Aorta (tissue), 5 donors: Measurements from ENCODE around the gene FGFR3. TPM values are rescaled to one million over a fixed set of nuclear protein-coding genes. Genes with fewer than 3 reads are reported as not detected.
"Not testable (repeated sequence)": the region's sequence is repeated elsewhere in the genome, so short reads cannot be mapped to it uniquely, and the experiment has no call there.

ENCODE experiments used
- ATAC-seq: fragments of 200-7000 bp; cut with Tn5 transposase; one replicate; pipeline ENCODE4 v1.9.1; 2022; ENCODE audit warnings: moderate library complexity; ENCODE audit not compliant: low FRiP score
- DNase-seq, 2 donors: peaks; one replicate each; pipeline ENCODE4 v3.0.0-alpha.2; 2020
- H3K27ac ChIP-seq, 2 donors: one replicate each; pipeline ENCODE4 v1.5.1; 2013; ENCODE audit warnings: low read length in 2 of 2, mild to moderate bottlenecking in 2 of 2, moderate library complexity in 2 of 2, control low read depth in 1 of 2, inconsistent platforms in 1 of 2, low read depth in 1 of 2
- H3K27me3 ChIP-seq, 2 donors: one replicate each; pipeline ENCODE4 v1.6.1; 2013; ENCODE audit warnings: control low read depth in 1 of 2, low read length in 1 of 2, mild to moderate bottlenecking in 1 of 2, moderate library complexity in 1 of 2; ENCODE audit not compliant: insufficient read depth in 2 of 2, control insufficient read depth in 1 of 2
- H3K36me3 ChIP-seq, 2 donors: one replicate each; pipeline ENCODE4 v1.6.1; 2013; ENCODE audit warnings: control low read depth in 1 of 2, low read length in 1 of 2, mild to moderate bottlenecking in 1 of 2; ENCODE audit not compliant: insufficient read depth in 2 of 2, control insufficient read depth in 1 of 2
- H3K4me1 ChIP-seq, 2 donors: one replicate each; pipeline ENCODE4 v1.6.1; 2013; ENCODE audit warnings: low read length in 2 of 2, control low read depth in 1 of 2, mild to moderate bottlenecking in 1 of 2, moderate library complexity in 1 of 2; ENCODE audit not compliant: insufficient read depth in 2 of 2, control insufficient read depth in 1 of 2
- H3K4me3 ChIP-seq, 2 donors: one replicate each; pipeline ENCODE4 v1.5.1; 2013; ENCODE audit warnings: low read length in 2 of 2, control low read depth in 1 of 2, mild to moderate bottlenecking in 1 of 2
- H3K9me3 ChIP-seq: one replicate; pipeline ENCODE4 v1.6.1; 2013; ENCODE audit warnings: mild to moderate bottlenecking, low read length; ENCODE audit not compliant: control insufficient read depth
- WGBS, 2 donors: extraction: QIAGEN DNeasy Blood & Tissue Kit; methylation state at CpG; one replicate each; pipeline ENCODE4 v1.1.7; 2013; 5-methylcytosine and 5-hydroxymethylcytosine counted together
- intact Hi-C, 2 donors: fragments of 100-400 bp; cut with DNase I; formaldehyde crosslinking; loops; one replicate each; pipeline versions ENCODE4 v1.14.2 to v1.15.0; 2022
- polyA plus RNA-seq, 2 donors: library from polyadenylated mRNA; stranded (reverse); fragments of 200-250 nt; gene quantifications; one replicate each; pipeline ENCODE4 v1.2.3, GENCODE V29; 2013
- total RNA-seq, 2 donors: library from RNA; stranded (reverse); fragmentation: NEBNext Ultra II Directional; extraction: Animal tissue kit (Norgen Biotek cat#: 25700); gene quantifications; one replicate each; pipeline ENCODE4 v1.2.1, GENCODE V29; 2021
- donor health status: healthy with polysubstance abuse.
- donor health status: Bipolar disorder and iron deficiency.
- donor health status: DM: no; HTN: no; CAD: no.
- donor health status: DM: no; HTN: no; CAD: no.
- donor health status: DM: yes; HTN: yes; CAD: no.

FGFR3 gene
- total and polyA plus RNA-seq, 4 donors = 1.0 to 4.0 (median 1.8) TPM

DNA sequence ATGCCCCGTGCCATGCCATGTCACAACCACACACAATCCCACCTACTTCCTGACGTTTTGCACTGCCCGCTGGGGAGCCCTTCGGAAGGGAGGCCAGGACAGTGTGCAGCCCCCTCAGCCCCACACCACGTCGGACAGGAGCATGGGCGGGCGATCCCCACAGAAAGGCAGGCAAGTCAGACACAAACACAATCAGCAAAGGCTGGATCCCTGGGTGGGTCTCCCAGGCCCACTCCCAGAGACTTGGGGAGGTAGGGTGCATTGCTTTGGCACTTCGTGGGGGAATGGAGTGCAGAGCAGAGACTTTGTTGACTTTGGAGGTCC, 48.8 kb downstream of the FGFR3 start:
- ATAC-seq = no peak

DNA sequence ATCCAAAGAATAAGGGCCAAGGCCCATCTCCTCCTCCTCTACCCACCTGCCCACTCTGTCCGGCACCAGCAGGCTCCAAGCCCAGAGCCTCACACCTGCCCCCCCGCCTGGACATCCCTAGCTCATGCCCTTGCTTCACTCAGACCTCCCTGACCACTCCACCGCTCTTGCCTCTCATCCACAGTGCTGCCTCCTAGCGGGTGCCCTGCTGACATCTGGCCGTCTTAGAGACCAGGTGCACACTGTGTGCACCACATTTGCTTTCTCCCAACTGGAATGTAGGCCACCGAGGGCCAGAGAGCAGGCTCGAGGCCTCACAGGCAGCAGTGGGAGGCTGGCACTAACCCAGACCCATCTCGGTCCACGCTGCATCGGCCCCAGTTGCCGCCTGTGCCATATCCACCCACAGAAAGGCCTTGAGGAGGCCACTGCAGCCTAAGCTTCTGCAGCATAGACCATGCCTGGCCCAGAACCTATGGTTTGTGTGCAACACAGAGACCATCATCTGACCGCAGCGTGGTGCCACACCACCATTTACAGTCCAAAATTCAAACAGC, 49.3 kb downstream of the FGFR3 start:
- no peak overlapping the region for H3K27ac ChIP-seq
- 83 to 84% methylated on average over 13 of the region's 13 CpGs for WGBS, 2 donors
- DNase-seq (no peak), ATAC-seq (no peak)
- H3K4me1 ChIP-seq = no peaks in the 10 kb centered on the region
- peaks cover 0 to 7% of the 10 kb centered on the region in 2 donors for H3K36me3 ChIP-seq
- intact Hi-C loops = no loop called here
- no peaks in the 10 kb centered on the region for H3K27me3 ChIP-seq
- H3K4me3 ChIP-seq = no peak overlapping the region
- H3K9me3 ChIP-seq = no peaks in the 10 kb centered on the region

More for the DNA sequence above, 48.8 kb downstream of the FGFR3 start:
- WGBS, 2 donors = 62 to 74% methylated on average over 9 of the region's 9 CpGs
- Histone ChIP-seq H3K27ac (no peak overlapping the region), H3K4me3 (no peak overlapping the region), H3K36me3 (peaks cover 0 to 7% of the 10 kb centered on the region in 2 donors), H3K4me1 (no peaks in the 10 kb centered on the region), H3K27me3 (no peaks in the 10 kb centered on the region), H3K9me3 (no peaks in the 10 kb centered on the region)
- intact Hi-C loops = no loop called here
- no peak for DNase-seq

- H3K36me3 ChIP-seq = peaks cover 0 to 7% of the 10 kb centered on the region in 2 donors
- H3K4me3 ChIP-seq = no peak overlapping the region
- H3K9me3 ChIP-seq = no peaks in the 10 kb centered on the region
- ATAC-seq = no peak
- H3K27ac ChIP-seq = no peak overlapping the region
- H3K27me3 ChIP-seq = no peaks in the 10 kb centered on the region
- no peaks in the 10 kb centered on the region for H3K4me1 ChIP-seq
- 78 to 80% methylated on average over 17 of the region's 17 CpGs for WGBS, 2 donors
- intact Hi-C loops = no loop called here
- DNase-seq = no peak
Observed at GRCh38 chr4:1842993-1843448, 49.9 kb downstream of the FGFR3 start.

GRCh38 chr4:1843852-1844251, 50.8 kb downstream of the FGFR3 start:
- H3K9me3 ChIP-seq = no peaks in the 10 kb centered on the region
- intact Hi-C loops = no loop called here
- H3K4me3 ChIP-seq = no peak overlapping the region
- WGBS, 2 donors = 51 to 53% methylated on average over 10 of the region's 10 CpGs
- H3K4me1 ChIP-seq = no peaks in the 10 kb centered on the region
- no peaks in the 10 kb centered on the region for H3K27me3 ChIP-seq
- no peak for ATAC-seq
- DNase-seq = no peak
- peaks cover 0 to 7% of the 10 kb centered on the region in 2 donors for H3K36me3 ChIP-seq
- no peak overlapping the region for H3K27ac ChIP-seq

GRCh38 chr4:1844618-1845017, 51.5 kb downstream of the FGFR3 start:
- H3K9me3 ChIP-seq, intact Hi-C loops, H3K27me3 ChIP-seq, H3K36me3 ChIP-seq, DNase-seq, H3K27ac ChIP-seq, ATAC-seq, H3K4me3 ChIP-seq, H3K4me1 ChIP-seq: not testable (repeated sequence)
- WGBS, 2 donors = 93% methylated on average over 8 to 10 of the region's 10 CpGs

DNA sequence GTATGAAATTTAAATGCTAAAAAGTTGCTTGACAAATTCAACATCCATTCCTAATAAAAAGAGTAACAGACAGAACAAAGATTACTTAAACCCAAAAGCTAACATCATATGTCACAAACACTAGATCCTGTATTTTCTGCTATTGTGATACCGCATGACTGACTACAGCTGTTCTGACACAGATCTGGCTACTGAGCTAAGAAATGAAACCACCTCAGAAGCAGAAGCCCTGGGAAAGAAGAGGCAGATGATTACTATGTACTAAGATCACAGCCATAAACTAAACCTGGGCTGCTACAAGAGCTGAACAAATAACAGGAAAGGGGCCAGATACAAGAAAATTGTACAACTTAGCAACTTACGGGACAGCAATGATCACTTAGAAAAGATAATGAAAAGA, 53.5 kb downstream of the FGFR3 start:
- H3K27me3 ChIP-seq = no peaks in the 10 kb centered on the region
- ATAC-seq (no peak), DNase-seq (no peak)
- no peak overlapping the region for H3K27ac ChIP-seq
- H3K4me1 ChIP-seq = no peaks in the 10 kb centered on the region
- H3K36me3 ChIP-seq = peaks cover 0 to 2% of the 10 kb centered on the region in 2 donors
- 90 to 95% methylated on average over 2 of the region's 2 CpGs for WGBS, 2 donors
- H3K9me3 ChIP-seq = no peaks in the 10 kb centered on the region
- intact Hi-C loops = no loop called here
- no peak overlapping the region for H3K4me3 ChIP-seq

DNA sequence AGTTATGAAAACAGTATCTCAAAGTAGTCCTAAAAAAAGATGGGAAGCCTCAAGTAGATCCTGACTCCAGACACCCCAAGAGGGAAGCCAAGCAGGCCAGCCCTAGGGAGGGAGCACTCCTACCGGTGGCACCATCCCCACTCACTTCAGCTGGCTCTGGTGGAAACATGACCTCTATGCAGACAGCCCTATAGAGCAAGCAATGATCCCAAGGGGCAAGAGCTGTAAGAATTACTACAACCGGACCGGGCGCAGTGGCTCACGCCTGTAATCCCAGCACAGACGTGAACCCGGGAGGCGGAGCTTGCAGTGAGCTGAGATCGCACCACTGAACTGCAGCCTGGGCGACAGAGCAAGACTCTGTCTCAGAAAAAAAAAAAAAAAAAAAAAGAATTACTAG, 57.2 kb downstream of the FGFR3 start:
- Histone ChIP-seq H3K27ac (no peak overlapping the region), H3K4me1 (no peaks in the 10 kb centered on the region), H3K36me3 (no peaks in the 10 kb centered on the region), H3K27me3 (no peaks in the 10 kb centered on the region), H3K9me3 (no peaks in the 10 kb centered on the region), H3K4me3 (no peak overlapping the region)
- ATAC-seq (no peak), DNase-seq (peak in 1 of 2 donors; percentile 45)
- WGBS, 2 donors = 85 to 87% methylated on average over 10 of the region's 10 CpGs
- intact Hi-C loops = loop anchor here in 1 of 2 donors (10.0 kb wide), 1 partner anchor 155 kb away; the partner anchor contains the start of gene NELFA

DNA sequence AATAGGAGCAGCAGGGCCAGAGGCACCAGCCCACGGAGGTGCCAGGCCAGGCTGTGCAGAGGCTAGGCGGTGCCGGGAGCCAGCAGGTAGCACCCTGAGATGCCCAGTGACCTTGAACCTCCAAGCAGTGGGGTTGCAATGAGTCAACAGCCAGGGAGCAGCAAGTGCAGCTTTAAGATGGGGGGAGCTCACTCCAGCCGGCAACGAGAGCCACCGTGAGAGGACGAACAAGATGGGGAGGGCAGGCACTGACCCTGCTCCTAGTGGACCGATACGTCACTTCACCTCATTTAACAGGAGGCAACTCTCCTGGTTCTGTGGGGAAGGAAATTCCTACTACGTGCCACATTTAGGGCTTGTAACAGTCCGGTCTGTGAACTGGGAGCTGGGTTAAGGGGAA, 58.1 kb downstream of the FGFR3 start:
- WGBS, 2 donors = 74 to 79% methylated on average over 11 of the region's 11 CpGs
- H3K9me3 ChIP-seq = no peaks in the 10 kb centered on the region
- no peak overlapping the region for H3K4me3 ChIP-seq
- DNase-seq (no peak), ATAC-seq (no peak)
- H3K27me3 ChIP-seq = no peaks in the 10 kb centered on the region
- H3K36me3 ChIP-seq = no peaks in the 10 kb centered on the region
- H3K27ac ChIP-seq = no peak overlapping the region
- no peaks in the 10 kb centered on the region for H3K4me1 ChIP-seq
- intact Hi-C loops = loop anchor here in 1 of 2 donors (10.0 kb wide), 1 partner anchor 154 kb away; the partner anchor contains the start of gene NELFA

GRCh38 chr4:1851575-1852410, 58.7 kb downstream of the FGFR3 start:
- WGBS, 2 donors = 77 to 78% methylated on average over 16 of the region's 16 CpGs
- Histone ChIP-seq H3K4me1 (no peaks in the 10 kb centered on the region), H3K36me3 (no peaks in the 10 kb centered on the region), H3K27ac (no peak overlapping the region), H3K9me3 (no peaks in the 10 kb centered on the region), H3K27me3 (no peaks in the 10 kb centered on the region), H3K4me3 (no peak overlapping the region)
- intact Hi-C loops = loop anchor here in 1 of 2 donors (10.0 kb wide), 1 partner anchor 153 kb away; the partner anchor contains the start of gene NELFA
- DNase-seq (no peak), ATAC-seq (no peak)
